NT2/D1 (cell line): ENCODE measurements around the gene ACVR1.

ENCODE experiments used
- SUZ12 ChIP-seq: IDR thresholded peaks from 2 replicates; pipeline ENCODE4 v1.6.1; 2011; ENCODE audit not compliant: insufficient read length, insufficient read depth; ENCODE audit errors: extremely low read depth
- YY1 ChIP-seq: IDR thresholded peaks from 2 replicates; pipeline ENCODE4 v1.6.1; 2011; ENCODE audit not compliant: insufficient read length, insufficient read depth
- ZNF274 ChIP-seq: IDR thresholded peaks from 2 replicates; pipeline ENCODE4 v1.6.1; 2011; ENCODE audit warnings: mild to moderate bottlenecking, low read depth, low read length

DNA sequence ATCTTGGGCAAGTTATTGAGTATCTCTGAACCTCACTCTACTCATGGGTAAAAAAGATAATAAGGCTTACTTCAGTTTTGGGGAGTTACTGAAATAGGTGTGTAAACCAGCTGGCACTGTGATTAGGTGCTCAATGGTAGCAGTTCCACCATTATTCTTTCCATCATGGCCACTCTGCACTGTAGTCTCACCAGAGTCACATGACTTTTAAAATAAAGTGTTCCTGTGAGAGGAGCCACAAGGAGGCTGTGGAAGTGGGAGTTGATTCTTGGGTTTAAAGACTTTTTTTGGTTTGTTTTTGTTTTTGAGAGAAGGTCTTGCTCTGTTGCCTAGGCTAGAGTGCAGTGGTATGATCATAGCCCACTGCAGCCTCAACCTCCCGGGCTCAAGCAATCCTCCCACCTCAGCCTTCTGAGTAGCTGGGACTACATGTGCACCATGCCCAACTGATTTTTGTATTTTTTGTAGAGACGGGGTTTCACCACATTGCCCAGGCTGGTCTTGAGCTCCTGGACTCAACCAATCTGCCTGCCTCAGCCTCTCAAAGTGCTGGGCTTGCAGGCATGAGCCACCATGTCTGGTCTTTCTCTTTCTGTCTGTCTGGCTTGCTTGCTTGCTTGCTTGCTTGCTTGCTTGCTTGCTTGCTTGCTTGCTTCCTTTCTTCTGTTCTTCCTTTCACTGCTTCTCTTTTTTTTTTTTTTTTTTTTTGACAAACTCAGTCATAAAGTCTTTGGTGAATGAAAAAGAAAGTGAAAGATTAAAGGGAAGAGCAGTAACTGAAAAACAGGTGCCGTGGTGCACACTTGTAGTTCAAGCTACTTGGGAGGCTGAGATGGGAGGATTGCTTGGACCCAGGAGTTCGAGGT lies 21.2 kb upstream of the ACVR1 start:
- TF ChIP-seq YY1: no peak
- TF ChIP-seq ZNF274: no peak
- TF ChIP-seq SUZ12: no peak
